Epithelial cell of proximal tubule (primary cell): ENCODE measurements around the gene FTSJ3. TPM values are rescaled to one million over a fixed set of nuclear protein-coding genes. Genes with fewer than 3 reads are reported as not detected.

Experiments
- DNase-seq: peaks from one replicate; pipeline ENCODE4 v3.0.0-alpha.2; 2011; ENCODE audit warnings: low read depth
- H3K4me3 ChIP-seq: 2 replicates; pipeline ENCODE4 v1.5.1; 2011; ENCODE audit warnings: low read depth, mild to moderate bottlenecking, low read length
- total RNA-seq: library from RNA; depleted of rRNA; stranded (reverse); fragments of >200 nt; gene quantifications from 2 replicates; pipeline ENCODE4 v1.2.3, GENCODE V29; 2015
- TF ChIP-seq, protein P1 (sequence below): conservative IDR thresholded peaks from 2 replicates; pipeline ENCODE4 v1.5.1; 2012; ENCODE audit warnings: low read depth, mild to moderate bottlenecking, low read length

The FTSJ3 gene
- total RNA-seq, 1 donor from 2014 or later, result 71.7 TPM

DNA sequence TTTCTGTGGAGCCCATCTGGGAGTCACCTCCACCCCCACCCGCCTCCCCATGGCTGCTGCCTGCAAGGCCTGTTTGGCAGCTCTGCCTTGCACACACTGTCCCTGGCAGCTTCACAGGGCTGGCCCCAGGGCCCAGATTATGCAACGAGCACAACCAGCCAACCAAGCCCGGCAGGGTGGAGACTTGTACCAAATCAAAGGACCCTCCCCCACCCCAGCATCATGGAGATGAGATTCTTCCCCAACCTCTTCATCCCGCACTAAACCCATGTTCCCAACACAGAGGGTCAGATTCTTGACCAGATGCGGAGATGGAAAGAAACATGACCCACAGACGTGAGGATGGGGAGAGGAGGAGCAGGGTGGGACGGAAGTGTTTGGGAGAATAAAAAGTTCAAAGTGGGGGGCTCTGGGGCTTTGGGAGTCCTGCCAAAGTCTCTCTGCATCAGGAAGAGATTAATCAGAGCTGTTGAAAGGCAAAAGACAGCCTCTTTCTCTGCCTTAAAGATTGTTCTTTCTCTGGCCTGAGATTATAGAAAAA, 11.2 kb upstream of the FTSJ3 start:
- H3K4me3 ChIP-seq, result no peak overlapping the region
- TF ChIP-seq, protein P1, sequence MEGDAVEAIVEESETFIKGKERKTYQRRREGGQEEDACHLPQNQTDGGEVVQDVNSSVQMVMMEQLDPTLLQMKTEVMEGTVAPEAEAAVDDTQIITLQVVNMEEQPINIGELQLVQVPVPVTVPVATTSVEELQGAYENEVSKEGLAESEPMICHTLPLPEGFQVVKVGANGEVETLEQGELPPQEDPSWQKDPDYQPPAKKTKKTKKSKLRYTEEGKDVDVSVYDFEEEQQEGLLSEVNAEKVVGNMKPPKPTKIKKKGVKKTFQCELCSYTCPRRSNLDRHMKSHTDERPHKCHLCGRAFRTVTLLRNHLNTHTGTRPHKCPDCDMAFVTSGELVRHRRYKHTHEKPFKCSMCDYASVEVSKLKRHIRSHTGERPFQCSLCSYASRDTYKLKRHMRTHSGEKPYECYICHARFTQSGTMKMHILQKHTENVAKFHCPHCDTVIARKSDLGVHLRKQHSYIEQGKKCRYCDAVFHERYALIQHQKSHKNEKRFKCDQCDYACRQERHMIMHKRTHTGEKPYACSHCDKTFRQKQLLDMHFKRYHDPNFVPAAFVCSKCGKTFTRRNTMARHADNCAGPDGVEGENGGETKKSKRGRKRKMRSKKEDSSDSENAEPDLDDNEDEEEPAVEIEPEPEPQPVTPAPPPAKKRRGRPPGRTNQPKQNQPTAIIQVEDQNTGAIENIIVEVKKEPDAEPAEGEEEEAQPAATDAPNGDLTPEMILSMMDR, result no peak
- DNase-seq, result no peak

DNA sequence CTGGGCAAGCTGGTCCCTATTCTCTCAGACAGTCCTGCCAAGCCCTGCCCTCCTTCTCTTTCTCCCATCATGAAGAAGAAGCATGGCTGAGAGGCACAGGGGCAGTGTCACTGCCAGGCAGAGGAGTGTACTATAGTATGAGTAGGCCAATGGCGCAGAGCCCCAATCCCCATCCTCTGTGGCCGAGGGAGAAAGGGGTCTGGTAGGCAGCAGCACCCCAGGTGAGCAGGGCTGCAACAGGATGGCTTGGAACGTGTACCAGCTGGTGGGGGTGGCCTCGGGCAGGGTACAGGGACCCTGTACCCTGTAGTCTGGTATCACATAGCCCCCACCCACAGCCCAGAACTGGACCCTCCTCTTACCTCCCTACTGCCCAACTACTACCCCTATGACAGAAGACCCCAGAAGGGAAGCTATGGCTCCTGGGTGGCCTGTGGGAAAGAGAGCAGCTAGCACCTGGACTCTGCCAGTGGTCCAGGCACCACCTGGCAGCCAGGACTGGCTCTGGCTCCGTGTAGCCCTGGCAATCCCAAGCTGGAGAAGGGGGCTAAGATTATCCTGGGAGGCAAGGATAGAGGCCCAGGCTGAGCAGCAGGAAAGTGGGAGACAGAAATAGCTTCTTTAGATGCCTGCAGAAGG, 10.6 kb upstream of the FTSJ3 start:
- TF ChIP-seq, protein P1, result no peak
- no peak overlapping the region for H3K4me3 ChIP-seq
- no peak for DNase-seq

DNA sequence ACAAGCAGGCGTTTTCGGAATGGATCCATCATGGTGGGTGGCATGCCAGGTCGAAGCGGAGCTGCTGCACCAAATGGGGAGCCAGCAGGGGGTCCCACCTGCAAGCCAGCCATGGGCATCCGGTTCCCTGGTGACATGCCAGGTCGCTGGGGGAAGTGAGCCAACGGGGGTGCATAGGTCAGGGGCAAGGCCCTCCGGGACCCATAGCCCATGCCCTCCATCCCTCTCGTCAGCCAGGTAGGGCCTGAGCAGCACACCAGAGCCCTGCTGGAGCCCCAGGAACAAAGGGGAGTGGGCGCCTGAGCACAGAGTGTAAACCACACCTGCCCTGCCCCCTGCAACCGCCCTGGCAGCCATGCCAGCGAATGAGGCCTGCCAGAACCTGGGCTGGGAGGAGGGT, 10.0 kb upstream of the FTSJ3 start:
- TF ChIP-seq, protein P1, result no peak
- no peak for DNase-seq
- H3K4me3 ChIP-seq, result no peak overlapping the region

DNA sequence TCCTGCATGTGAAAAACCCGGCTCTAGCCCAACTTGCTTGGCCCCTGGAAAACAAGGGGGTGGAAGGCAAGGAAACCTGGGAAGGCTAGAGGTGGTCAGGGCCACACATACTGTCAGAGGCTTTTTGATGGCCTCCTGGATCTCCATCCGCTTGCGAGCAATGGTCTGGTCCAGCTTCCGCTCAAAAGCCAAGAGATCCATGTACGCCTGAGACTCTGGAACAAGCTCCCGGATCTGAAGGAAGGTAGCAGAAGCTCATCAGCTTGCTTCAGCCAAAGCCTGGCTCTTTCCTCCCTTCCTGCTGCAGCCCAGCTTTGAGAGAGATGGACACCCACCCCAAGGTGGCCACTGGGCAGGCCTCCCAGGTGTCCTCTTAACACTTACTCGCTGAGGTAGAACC, 9.3 kb upstream of the FTSJ3 start:
- H3K4me3 ChIP-seq, result no peak overlapping the region
- DNase-seq, result no peak
- TF ChIP-seq, protein P1, result no peak

GRCh38 chr17:63835167-63835720, 7.8 kb upstream of the FTSJ3 start:
- no peak for DNase-seq
- TF ChIP-seq, protein P1, result no peak
- H3K4me3 ChIP-seq, result no peak overlapping the region

DNA sequence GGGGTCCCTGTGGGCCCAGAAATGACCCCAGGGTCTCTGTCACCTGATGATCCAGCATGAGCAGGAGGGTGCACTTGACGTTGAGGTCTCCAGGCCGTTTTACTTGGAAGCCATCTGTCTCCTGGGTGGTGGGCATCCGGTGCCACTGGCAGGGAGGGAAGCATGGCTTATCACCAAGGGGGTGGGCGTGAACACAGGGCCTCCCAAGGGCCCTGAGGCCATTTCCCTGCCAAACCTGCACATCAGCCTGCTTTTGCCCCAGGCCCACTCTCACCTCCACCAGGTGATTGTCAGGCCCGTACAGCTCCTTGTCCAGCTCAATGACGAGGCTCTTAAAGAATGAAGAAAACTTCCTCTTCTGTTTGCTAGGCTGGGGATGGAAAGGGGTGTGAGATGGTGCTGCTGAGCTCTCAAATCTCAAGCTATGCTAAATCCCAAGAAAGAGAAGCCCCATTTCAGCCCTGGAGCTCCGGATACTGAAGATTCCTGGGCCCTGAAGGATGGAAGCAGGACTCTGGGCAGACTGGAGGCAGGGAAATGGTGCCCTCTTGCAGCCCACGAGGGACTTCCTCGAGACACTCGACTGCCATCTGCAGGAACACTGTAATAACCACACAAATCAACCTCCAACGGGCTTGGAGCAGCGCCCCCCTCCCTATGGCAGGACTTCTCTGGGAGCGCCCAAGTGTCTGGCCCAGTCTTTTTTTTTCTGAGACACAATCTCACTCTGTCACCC, 7.1 kb upstream of the FTSJ3 start:
- DNase-seq, result no peak
- TF ChIP-seq, protein P1, result peak; percentile 70
- no peak overlapping the region for H3K4me3 ChIP-seq
